Neural cell (in vitro differentiated cells): ENCODE measurements around the gene CHPF.

Experiments used
- CTCF ChIP-seq: fragments of 450-650 bp; IDR thresholded peaks from 2 replicates; pipeline ENCODE4 v1.5.1; 2014; ENCODE audit warnings: antibody characterized with exemption, mild to moderate bottlenecking, moderate library complexity; ENCODE audit not compliant: poor library complexity, severe bottlenecking
- EZH2 ChIP-seq: fragments of 200-600, 300-800 bp; shearing (Covaris generic), sonication (generic); IDR thresholded peaks from 2 replicates; pipeline ENCODE4 v1.6.1; 2014; ENCODE audit warnings: antibody characterized with exemption, low read length, borderline replicate concordance, mild to moderate bottlenecking; ENCODE audit not compliant: insufficient read depth, poor library complexity, severe bottlenecking
- MXI1 ChIP-seq: fragments of 450-650 bp; conservative IDR thresholded peaks from 2 replicates; pipeline ENCODE4 v1.6.1; 2014; ENCODE audit warnings: antibody characterized with exemption, mild to moderate bottlenecking; ENCODE audit not compliant: poor library complexity, severe bottlenecking
- POLR2AphosphoS5 ChIP-seq: IDR thresholded peaks from 2 replicates; pipeline ENCODE4 v1.6.1; 2012
- RAD21 ChIP-seq: fragments of 450-650 bp; conservative IDR thresholded peaks from 2 replicates; pipeline ENCODE4 v1.6.1; 2014; ENCODE audit warnings: antibody characterized with exemption, mild to moderate bottlenecking, moderate library complexity

- TF ChIP-seq CTCF (no peak), RAD21 (no peak), MXI1 (no peak), POLR2AphosphoS5 (no peak), EZH2 (no peak)
Observed at GRCh38 chr2:219565130-219566080, 21.8 kb upstream of the CHPF start.
